K562 (cell line): Measurements from ENCODE around the gene ING4. TPM values are rescaled to one million over a fixed set of nuclear protein-coding genes. Genes with fewer than 3 reads are reported as not detected.
A peak's percentile ranks its signal among the peaks of the same experiment; 100 is the strongest.

Experiments
- ARID2 ChIP-seq: fragments of 450-650 bp; IDR thresholded peaks from 2 replicates; pipeline ENCODE4 v1.6.1; 2017; ENCODE audit warnings: antibody characterized with exemption, mild to moderate bottlenecking
- BACH1 ChIP-seq: fragments of 200-800 bp; sonication (Bioruptor generic); IDR thresholded peaks from 2 replicates; pipeline ENCODE4 v1.6.1; 2016; ENCODE audit warnings: missing genetic modification characterization, missing compliant biosample characterization
- CAMTA2 ChIP-seq: fragments of 250-450 bp; sonication (Bioruptor Pico); conservative IDR thresholded peaks from 2 replicates; pipeline ENCODE4 v1.5.1; 2022
- CBFA2T2 ChIP-seq: fragments of 450-650 bp; conservative IDR thresholded peaks from 2 replicates; pipeline ENCODE4 v1.6.1; 2017; ENCODE audit warnings: mild to moderate bottlenecking
- FUS ChIP-seq: fragments of 200-400 bp; formaldehyde crosslinking; optimal IDR thresholded peaks from 2 replicates; pipeline ENCODE3; 2017; ENCODE audit warnings: low read depth, low read length
- HDAC6 ChIP-seq: IDR thresholded peaks from 2 replicates; pipeline ENCODE4 v1.6.1; 2012; ENCODE audit warnings: low read depth, mild to moderate bottlenecking, control low read depth, inconsistent platforms, low read length, moderate library complexity
- MEF2A ChIP-seq: IDR thresholded peaks from 2 replicates; pipeline ENCODE4 v1.6.1; 2011; ENCODE audit warnings: low read depth, mild to moderate bottlenecking, low read length, moderate library complexity; ENCODE audit not compliant: control insufficient read depth
- POLR2AphosphoS5 ChIP-seq: IDR thresholded peaks from 2 replicates; pipeline ENCODE4 v1.6.1; 2011; ENCODE audit warnings: mild to moderate bottlenecking, low read depth, low read length, moderate library complexity; ENCODE audit not compliant: control insufficient read depth, insufficient read depth
- POLR2G ChIP-seq: fragments of 200-400 bp; formaldehyde crosslinking; IDR thresholded peaks from 2 replicates; pipeline ENCODE4 v1.6.1; 2017; ENCODE audit warnings: low read depth, mild to moderate bottlenecking, antibody characterized with exemption, low read length, moderate library complexity
- SAFB ChIP-seq: fragments of 200-400 bp; formaldehyde crosslinking; IDR thresholded peaks from 2 replicates; pipeline ENCODE4 v1.6.1; 2017; ENCODE audit warnings: low read depth, low read length, borderline replicate concordance
- SMARCA4 ChIP-seq: fragments of 450-650 bp; IDR thresholded peaks from 2 replicates; pipeline ENCODE4 v1.6.1; 2016
- SOX6 ChIP-seq: fragments of 450-650 bp; IDR thresholded peaks from 2 replicates; pipeline ENCODE4 v1.6.1; 2014; ENCODE audit warnings: mild to moderate bottlenecking
- SREBF1 ChIP-seq: fragments of 150-350 bp; IDR thresholded peaks from 2 replicates; pipeline ENCODE4 v1.6.1; 2014; ENCODE audit warnings: antibody characterized with exemption, low read depth, low read length, borderline replicate concordance
- STAT5A ChIP-seq: IDR thresholded peaks from 2 replicates; pipeline ENCODE4 v1.6.1; 2012; ENCODE audit warnings: low read length, inconsistent platforms, borderline replicate concordance
- TRIM24 ChIP-seq, 2 experiments: fragments of 450-650 bp; IDR thresholded peaks; 2 replicates each; pipeline ENCODE4 v1.6.1; 2016
- YY1 ChIP-seq, 3 experiments: IDR thresholded peaks; 2 replicates each; pipeline ENCODE4 v1.6.1; 2011; ENCODE audit warnings: low read length in 2 of 3, mild to moderate bottlenecking in 2 of 3, moderate library complexity in 2 of 3, borderline replicate concordance in 1 of 3, control low read depth in 1 of 3, low read depth in 1 of 3; ENCODE audit not compliant: insufficient read depth in 3 of 3, insufficient replicate concordance in 2 of 3, control insufficient read depth in 1 of 3, insufficient read length in 1 of 3; ENCODE audit errors: extremely low read depth in 1 of 3
- ZNF282 ChIP-seq: sonication (generic); formaldehyde crosslinking; IDR thresholded peaks from 2 replicates; pipeline ENCODE4 v1.8.1; 2023; ENCODE audit warnings: missing genetic modification reagents
- ZNF561 ChIP-seq: fragments of 450-650 bp; formaldehyde crosslinking; conservative IDR thresholded peaks from 2 replicates; pipeline ENCODE4 v1.4.0; 2020; ENCODE audit warnings: mild to moderate bottlenecking, moderate library complexity
- ZNF589 ChIP-seq: fragments of 200-800 bp; sonication (Bioruptor generic); IDR thresholded peaks from 2 replicates; pipeline ENCODE4 v1.6.1; 2016; ENCODE audit warnings: low read depth, missing genetic modification characterization, missing compliant biosample characterization
- polyA plus RNA-seq, 8 experiments: library from polyadenylated mRNA; depleted of rRNA in 4 of 8; stranded (reverse) in 5 of 8; unstranded in 3 of 8; fragments of >200 nt; fragmentation: Nextera tagmentation in 2 of 8; fragmentation: Illumina TruSeq in 1 of 8; extraction: Ambion mirVana in 2 of 8; extraction: Trizol in 1 of 8; gene quantifications; 2 replicates each; pipeline versions ENCODE4 v1.2.1 to v1.2.3, GENCODE V29; 2011 to 2014; ENCODE audit warnings: inconsistent platforms in 1 of 8, missing spikeins in 1 of 8
- total RNA-seq, 7 experiments: library from RNA; depleted of rRNA in 6 of 7; stranded (reverse); fragments of >200 nt in 6 of 7; fragmentation: Illumina TruSeq in 2 of 7; extraction: Trizol in 2 of 7; gene quantifications; 2 replicates each; pipeline versions ENCODE4 v1.2.1 to v1.2.3, GENCODE V29; 2011 to 2021; ENCODE audit warnings: low replicate concordance in 1 of 7
- TF ChIP-seq, protein P1 (sequence below), 3 experiments: fragments of 200-800 bp in 1 of 3; sonication (Bioruptor generic) in 1 of 3; sonication (generic) in 1 of 3; formaldehyde crosslinking in 1 of 3; IDR thresholded peaks; 2 replicates each; pipeline versions ENCODE4 v1.6.1 to v1.8.0; 2016 to 2022; ENCODE audit warnings: mild to moderate bottlenecking in 2 of 3, missing compliant biosample characterization in 2 of 3, missing genetic modification characterization in 2 of 3, missing genetic modification reagents in 1 of 3
- TF ChIP-seq, protein P2 (sequence below): fragments of 250-450 bp; sonication (Bioruptor Pico); IDR thresholded peaks from 2 replicates; pipeline ENCODE4 v1.5.0; 2021; ENCODE audit warnings: mild to moderate bottlenecking, borderline replicate concordance

ING4 gene
- total and polyA plus RNA-seq, 9 of the 15 experiments (the other 6 are each of a cell fraction or from before 2014, with no cell fraction given) = 6.6 to 30.2 (median 15.7) TPM

DNA sequence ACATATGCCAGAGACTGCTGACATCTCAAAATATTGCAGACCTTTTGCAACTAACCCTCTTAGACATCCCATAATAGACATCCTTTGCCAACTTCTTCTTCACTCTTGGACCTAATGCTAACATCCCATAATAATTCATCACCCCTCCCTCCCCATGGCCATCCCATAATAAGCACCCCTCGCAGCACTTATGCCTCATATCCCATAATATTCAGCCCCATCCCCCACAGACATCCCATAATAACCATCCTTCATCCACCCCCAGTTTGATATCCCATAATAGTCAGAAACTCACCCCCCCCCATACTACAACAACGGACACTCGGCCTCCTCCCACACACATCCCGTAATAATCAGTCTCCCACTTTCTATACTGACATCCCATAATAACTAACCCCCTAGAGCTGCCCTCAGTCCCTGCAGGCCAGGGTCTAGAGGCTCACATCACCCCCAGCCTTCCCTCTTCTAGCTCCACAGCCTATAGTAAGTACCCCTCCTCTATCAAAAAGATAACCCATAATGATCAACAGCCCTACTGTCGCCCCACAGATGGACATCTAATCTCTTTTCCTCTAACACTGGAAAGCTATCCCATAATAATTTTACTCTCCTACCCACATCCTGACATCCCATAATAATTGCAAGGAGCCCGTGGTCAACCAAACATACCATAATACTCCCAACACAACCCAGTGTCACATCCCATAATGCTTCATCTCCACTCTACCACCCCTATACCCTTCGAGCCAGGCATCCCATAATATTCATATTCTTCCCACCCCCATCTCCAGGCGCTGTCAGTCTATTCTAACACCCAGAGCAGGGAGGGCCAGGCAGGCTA lies 54.9 kb downstream of the ING4 start (continued):
- TF ChIP-seq, protein P1, sequence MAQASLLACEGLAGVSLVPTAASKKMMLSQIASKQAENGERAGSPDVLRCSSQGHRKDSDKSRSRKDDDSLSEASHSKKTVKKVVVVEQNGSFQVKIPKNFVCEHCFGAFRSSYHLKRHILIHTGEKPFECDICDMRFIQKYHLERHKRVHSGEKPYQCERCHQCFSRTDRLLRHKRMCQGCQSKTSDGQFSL (CRISPR knock-in tag; IDR thresholded peaks at IDR 0.05) = peak; percentile 98
- TF ChIP-seq, protein P1 (tag; IDR thresholded peaks at IDR 0.05) = no peak
- peak; percentile 71 for TF ChIP-seq SMARCA4
- no peak for TF ChIP-seq ZNF282 (CRISPR knock-in tag)
- TF ChIP-seq TRIM24 (IDR thresholded peaks at IDR 0.05) = peak in 1 of 2 experiments; percentile 64; a peak in 3 of 4 replicates
- TF ChIP-seq CAMTA2 (CRISPR knock-in tag) = no peak
- TF ChIP-seq ZNF561 (CRISPR knock-in tag) = no peak
- TF ChIP-seq POLR2AphosphoS5 = no peak
- TF ChIP-seq CBFA2T2 = 0 out of 2 replicates have a peak, but pooled peaks have one; percentile 11
- no peak for TF ChIP-seq FUS
- TF ChIP-seq SAFB = no peak
- no peak for TF ChIP-seq SREBF1
- TF ChIP-seq POLR2G = no peak
- no peak for TF ChIP-seq YY1 (IDR thresholded peaks at IDR 0.05; ENCODE audit: borderline replicate concordance in 1 of 3, control insufficient read depth in 1 of 3, extremely low read depth in 1 of 3, insufficient read depth in 3 of 3, insufficient read length in 1 of 3, insufficient replicate concordance in 2 of 3, low read depth in 1 of 3, low read length in 2 of 3)
- TF ChIP-seq, protein P2, sequence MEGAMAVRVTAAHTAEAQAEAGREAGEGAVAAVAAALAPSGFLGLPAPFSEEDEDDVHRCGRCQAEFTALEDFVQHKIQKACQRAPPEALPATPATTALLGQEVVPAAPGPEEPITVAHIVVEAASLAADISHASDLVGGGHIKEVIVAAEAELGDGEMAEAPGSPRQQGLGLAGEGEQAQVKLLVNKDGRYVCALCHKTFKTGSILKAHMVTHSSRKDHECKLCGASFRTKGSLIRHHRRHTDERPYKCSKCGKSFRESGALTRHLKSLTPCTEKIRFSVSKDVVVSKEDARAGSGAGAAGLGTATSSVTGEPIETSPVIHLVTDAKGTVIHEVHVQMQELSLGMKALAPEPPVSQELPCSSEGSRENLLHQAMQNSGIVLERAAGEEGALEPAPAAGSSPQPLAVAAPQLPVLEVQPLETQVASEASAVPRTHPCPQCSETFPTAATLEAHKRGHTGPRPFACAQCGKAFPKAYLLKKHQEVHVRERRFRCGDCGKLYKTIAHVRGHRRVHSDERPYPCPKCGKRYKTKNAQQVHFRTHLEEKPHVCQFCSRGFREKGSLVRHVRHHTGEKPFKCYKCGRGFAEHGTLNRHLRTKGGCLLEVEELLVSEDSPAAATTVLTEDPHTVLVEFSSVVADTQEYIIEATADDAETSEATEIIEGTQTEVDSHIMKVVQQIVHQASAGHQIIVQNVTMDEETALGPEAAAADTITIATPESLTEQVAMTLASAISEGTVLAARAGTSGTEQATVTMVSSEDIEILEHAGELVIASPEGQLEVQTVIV (CRISPR knock-in tag) = no peak
- no peak for TF ChIP-seq HDAC6
- TF ChIP-seq SOX6 = no peak
- TF ChIP-seq ZNF589 (CRISPR knock-in tag) = peak; percentile 95
- TF ChIP-seq BACH1 (tag) = peak; percentile 86
- TF ChIP-seq ARID2 = no peak
- TF ChIP-seq MEF2A = no peak
- TF ChIP-seq STAT5A = no peak
